GM23338 (cell line): ENCODE data around the gene BLOC1S3. TPM values are rescaled to one million over a fixed set of nuclear protein-coding genes. Genes with fewer than 3 reads are reported as not detected.

Source experiments
- ATAC-seq: fragments of 200-7000 bp; cut with Tn5 transposase; 3 replicates; pipeline ENCODE4 v1.9.1; 2020
- DNase-seq: peaks from one replicate; pipeline ENCODE4 v3.0.0-alpha.2; 2015; ENCODE audit warnings: low spot score
- H2AFZ ChIP-seq: fragments of 200-600 bp; sonication (generic); 2 replicates; pipeline ENCODE4 v1.8.0; 2016; ENCODE audit warnings: antibody characterized with exemption, mild to moderate bottlenecking, moderate library complexity
- H3F3A ChIP-seq: fragments of 200-600 bp; sonication (generic); replicated peaks from 2 replicates; pipeline ENCODE4 v1.8.0; 2017; ENCODE audit warnings: antibody characterized with exemption, mixed run types, low read depth
- H3K27ac ChIP-seq: fragments of 200-600 bp; sonication (generic); 2 replicates; pipeline ENCODE4 v1.6.1; 2016; ENCODE audit warnings: low read depth
- H3K27me3 ChIP-seq: fragments of 200-600 bp; sonication (generic); 2 replicates; pipeline ENCODE4 v1.8.0; 2016; ENCODE audit warnings: mild to moderate bottlenecking, mixed run types, moderate library complexity; ENCODE audit not compliant: insufficient read depth
- H3K36me3 ChIP-seq: fragments of 200-600 bp; sonication (generic); 2 replicates; pipeline ENCODE4 v1.8.0; 2016; ENCODE audit warnings: mild to moderate bottlenecking; ENCODE audit not compliant: insufficient read depth
- H3K4me1 ChIP-seq: fragments of 200-600 bp; sonication (generic); 2 replicates; pipeline ENCODE4 v1.8.0; 2016; ENCODE audit warnings: mild to moderate bottlenecking, moderate library complexity; ENCODE audit not compliant: insufficient read depth
- H3K4me2 ChIP-seq: fragments of 200-600 bp; sonication (generic); 2 replicates; pipeline ENCODE4 v1.7.1; 2017; ENCODE audit warnings: mixed run types
- H3K4me3 ChIP-seq: fragments of 200-600 bp; sonication (generic); 2 replicates; pipeline ENCODE4 v1.6.1; 2016; ENCODE audit warnings: mixed run types
- H3K79me2 ChIP-seq: fragments of 200-600 bp; sonication (generic); replicated peaks from 2 replicates; pipeline ENCODE4 v1.8.0; 2017; ENCODE audit warnings: mild to moderate bottlenecking; ENCODE audit not compliant: insufficient read depth
- H3K9me2 ChIP-seq: fragments of 200-600 bp; sonication (generic); 2 replicates; pipeline ENCODE4 v1.8.0; 2017; ENCODE audit not compliant: insufficient read depth
- H4K20me1 ChIP-seq: fragments of 200-600 bp; sonication (generic); replicated peaks from 2 replicates; pipeline ENCODE4 v1.8.0; 2017; ENCODE audit warnings: mild to moderate bottlenecking; ENCODE audit not compliant: insufficient read depth
- H3K27ac Mint-ChIP-seq: 2 replicates; pipeline ENCODE4 v1.8.0; 2020; ENCODE audit warnings: inconsistent platforms, mild to moderate bottlenecking, moderate library complexity, mixed read lengths
- H3K27me3 Mint-ChIP-seq: 3 replicates; pipeline ENCODE4 v1.8.0; 2022; ENCODE audit warnings: low read depth, mild to moderate bottlenecking, moderate library complexity, mixed read lengths, inconsistent platforms; ENCODE audit not compliant: insufficient read depth, poor library complexity
- H3K36me3 Mint-ChIP-seq: 3 replicates; pipeline ENCODE4 v1.8.0; 2021; ENCODE audit warnings: low read depth, mild to moderate bottlenecking, inconsistent platforms, moderate library complexity, mixed read lengths
- H3K4me1 Mint-ChIP-seq: 3 replicates; pipeline ENCODE4 v1.8.0; 2020; ENCODE audit warnings: mild to moderate bottlenecking, inconsistent platforms, mixed read lengths
- H3K4me3 Mint-ChIP-seq: 3 replicates; pipeline ENCODE4 v1.8.0; 2021; ENCODE audit warnings: moderate library complexity, mild to moderate bottlenecking, inconsistent platforms, mixed read lengths
- H3K9me3 Mint-ChIP-seq: 3 replicates; pipeline ENCODE4 v1.8.0; 2020; ENCODE audit warnings: moderate library complexity, mild to moderate bottlenecking, inconsistent platforms, mixed read lengths
- CREB1 ChIP-seq: fragments of 250-450 bp; sonication (Bioruptor Pico); IDR thresholded peaks from 2 replicates; pipeline ENCODE4 v1.5.0; 2020; ENCODE audit warnings: low read depth, mild to moderate bottlenecking, moderate library complexity
- EZH2 ChIP-seq: fragments of 200-600 bp; sonication (generic); IDR thresholded peaks from one replicate; pipeline ENCODE4 v1.8.0; 2017; ENCODE audit warnings: antibody characterized with exemption, mild to moderate bottlenecking, low read depth; ENCODE audit not compliant: unreplicated experiment
- EZH2phosphoT487 ChIP-seq: fragments of 200-600 bp; sonication (generic); IDR thresholded peaks from one replicate; pipeline ENCODE4 v1.8.1; 2018; ENCODE audit warnings: antibody characterized with exemption; ENCODE audit not compliant: unreplicated experiment
- JUNB ChIP-seq: IDR thresholded peaks from one replicate; pipeline ENCODE4 v1.6.1; 2016; ENCODE audit warnings: antibody characterized with exemption; ENCODE audit not compliant: unreplicated experiment
- POLR2AphosphoS5 ChIP-seq: IDR thresholded peaks from 2 replicates; pipeline ENCODE4 v1.6.1; 2016; ENCODE audit warnings: antibody characterized with exemption, low read depth
- REST ChIP-seq: IDR thresholded peaks from one replicate; pipeline ENCODE4 v1.6.1; 2018; ENCODE audit warnings: antibody characterized with exemption; ENCODE audit not compliant: unreplicated experiment
- STAT1 ChIP-seq: IDR thresholded peaks from one replicate; pipeline ENCODE4 v1.6.1; 2016; ENCODE audit warnings: antibody characterized with exemption; ENCODE audit not compliant: unreplicated experiment
- ZNF331 ChIP-seq: fragments of 250-450 bp; sonication (Bioruptor Pico); IDR thresholded peaks from 2 replicates; pipeline ENCODE4 v1.5.0; 2020; ENCODE audit warnings: low read depth, mild to moderate bottlenecking, moderate library complexity
- polyA plus RNA-seq: library from polyadenylated mRNA; unstranded; fragments of >200 nt; fragmentation: Nextera tagmentation; extraction: Ambion mirVana; gene quantifications from 2 replicates; pipeline ENCODE4 v1.2.1, GENCODE V29; 2016
- total RNA-seq: library from RNA; depleted of rRNA; stranded (reverse); fragments of >200 nt; shearing (Covaris generic); gene quantifications from 2 replicates; pipeline ENCODE4 v1.2.3, GENCODE V29; 2014
- TF ChIP-seq, protein P1 (sequence below), 2 experiments: fragments of 200-600 bp in 1 of 2; sonication (generic) in 1 of 2; conservative IDR thresholded peaks; 2 replicates each; pipeline versions ENCODE4 v1.5.1 to v1.6.1; 2016 to 2017; ENCODE audit warnings: antibody characterized with exemption in 2 of 2, low read depth in 2 of 2, mild to moderate bottlenecking in 2 of 2, moderate library complexity in 1 of 2

The BLOC1S3 gene
- total and polyA plus RNA-seq, 2 experiments from 2014 or later, result 2.5 to 15.9 TPM

GRCh38 chr19:45141203-45141900 lies 37.2 kb upstream of the BLOC1S3 start:
- no peak overlapping the region for H3K4me3 Mint-ChIP-seq
- no peak overlapping the region for H3K4me2 ChIP-seq

More at GRCh38 chr19:45141203-45141900, 37.2 kb upstream of the BLOC1S3 start:
- H3K4me3 ChIP-seq, result no peak overlapping the region
- Mint-ChIP-seq H3K27me3 (peaks cover 18% of the 10 kb centered on the region), H3K36me3 (peaks cover 18% of the 10 kb centered on the region), H3K4me1 (peaks cover 18% of the 10 kb centered on the region), H3K27ac (no peak overlapping the region), H3K9me3 (no peaks in the 10 kb centered on the region; the same call in 2 of the 3 replicates)
- H3K27ac ChIP-seq, result no peak overlapping the region
- H3K27me3 ChIP-seq, result no peaks in the 10 kb centered on the region
- H4K20me1 ChIP-seq, result peaks cover 3% of the 10 kb centered on the region; the same call in 1 of the 2 replicates
- no peak for DNase-seq
- TF ChIP-seq JUNB (no peak), STAT1 (no peak), REST (no peak), CREB1 (CRISPR knock-in tag) (no peak), EZH2 (no peak), ZNF331 (CRISPR knock-in tag) (no peak), EZH2phosphoT487 (no peak), POLR2AphosphoS5 (no peak)
- TF ChIP-seq, protein P1, sequence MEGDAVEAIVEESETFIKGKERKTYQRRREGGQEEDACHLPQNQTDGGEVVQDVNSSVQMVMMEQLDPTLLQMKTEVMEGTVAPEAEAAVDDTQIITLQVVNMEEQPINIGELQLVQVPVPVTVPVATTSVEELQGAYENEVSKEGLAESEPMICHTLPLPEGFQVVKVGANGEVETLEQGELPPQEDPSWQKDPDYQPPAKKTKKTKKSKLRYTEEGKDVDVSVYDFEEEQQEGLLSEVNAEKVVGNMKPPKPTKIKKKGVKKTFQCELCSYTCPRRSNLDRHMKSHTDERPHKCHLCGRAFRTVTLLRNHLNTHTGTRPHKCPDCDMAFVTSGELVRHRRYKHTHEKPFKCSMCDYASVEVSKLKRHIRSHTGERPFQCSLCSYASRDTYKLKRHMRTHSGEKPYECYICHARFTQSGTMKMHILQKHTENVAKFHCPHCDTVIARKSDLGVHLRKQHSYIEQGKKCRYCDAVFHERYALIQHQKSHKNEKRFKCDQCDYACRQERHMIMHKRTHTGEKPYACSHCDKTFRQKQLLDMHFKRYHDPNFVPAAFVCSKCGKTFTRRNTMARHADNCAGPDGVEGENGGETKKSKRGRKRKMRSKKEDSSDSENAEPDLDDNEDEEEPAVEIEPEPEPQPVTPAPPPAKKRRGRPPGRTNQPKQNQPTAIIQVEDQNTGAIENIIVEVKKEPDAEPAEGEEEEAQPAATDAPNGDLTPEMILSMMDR (conservative IDR thresholded peaks at IDR 0.05; ENCODE audit: low read depth in 2 of 2), result no peak
- H3F3A ChIP-seq, result no peaks in the 10 kb centered on the region
- peaks cover 6% of the 10 kb centered on the region; the same call in 1 of the 2 replicates for H3K4me1 ChIP-seq
- no peaks in the 10 kb centered on the region for H3K36me3 ChIP-seq
- no peak for ATAC-seq
- no peak overlapping the region for H2AFZ ChIP-seq
- H3K79me2 ChIP-seq, result peaks cover 23% of the 10 kb centered on the region
- H3K9me2 ChIP-seq, result no peaks in the 10 kb centered on the region
